Karpas-422 (cell line): ENCODE data around the gene TSPAN4. TPM values are rescaled to one million over a fixed set of nuclear protein-coding genes. Genes with fewer than 3 reads are reported as not detected.
A peak's percentile ranks its signal among the peaks of the same experiment; 100 is the strongest.

Experiments
- DNase-seq: peaks from one replicate; pipeline ENCODE4 v3.0.0-alpha.2; 2015
- H2AFZ ChIP-seq: fragments of 200-600 bp; sonication (generic); 2 replicates; pipeline ENCODE4 v1.6.1; 2014; ENCODE audit warnings: antibody characterized with exemption, low read length, mixed read lengths
- H3K27ac ChIP-seq: fragments of 200-600 bp; sonication (generic); 2 replicates; pipeline ENCODE4 v1.5.1; 2014; ENCODE audit warnings: mild to moderate bottlenecking, low read length, moderate library complexity
- H3K27me3 ChIP-seq: fragments of 200-600 bp; sonication (generic); 2 replicates; pipeline ENCODE4 v1.6.1; 2014; ENCODE audit warnings: low read length, mixed read lengths
- H3K36me3 ChIP-seq: fragments of 200-600 bp; sonication (generic); 2 replicates; pipeline ENCODE4 v1.6.1; 2014; ENCODE audit warnings: low read length, mixed read lengths; ENCODE audit not compliant: insufficient read depth
- H3K4me1 ChIP-seq: fragments of 200-600 bp; sonication (generic); 2 replicates; pipeline ENCODE4 v1.6.1; 2014; ENCODE audit warnings: mild to moderate bottlenecking, low read length, mixed read lengths
- H3K4me2 ChIP-seq: fragments of 200-600 bp; sonication (generic); 2 replicates; pipeline ENCODE4 v1.6.1; 2014; ENCODE audit warnings: low read length, low read depth, mild to moderate bottlenecking; ENCODE audit not compliant: poor library complexity, severe bottlenecking
- H3K4me3 ChIP-seq: fragments of 200-600 bp; sonication (generic); 2 replicates; pipeline ENCODE4 v1.5.1; 2014; ENCODE audit warnings: mild to moderate bottlenecking, antibody characterized with exemption, low read length, mixed read lengths
- H3K79me2 ChIP-seq: fragments of 200-600 bp; sonication (generic); 2 replicates; pipeline ENCODE4 v1.6.1; 2014; ENCODE audit warnings: mild to moderate bottlenecking, low read length, mixed read lengths
- H3K9ac ChIP-seq: fragments of 200-600 bp; sonication (generic); 2 replicates; pipeline ENCODE4 v1.6.0; 2014; ENCODE audit warnings: low read length
- H3K9me2 ChIP-seq: fragments of 200-600 bp; sonication (generic), shearing (Covaris generic); replicated peaks from 2 replicates; pipeline ENCODE4 v1.6.0; 2014; ENCODE audit warnings: mild to moderate bottlenecking, low read length, moderate library complexity; ENCODE audit not compliant: insufficient read depth
- H3K9me3 ChIP-seq: fragments of 300-700, 200-600 bp; sonication (generic); 2 replicates; pipeline ENCODE4 v1.6.1; 2014; ENCODE audit warnings: low read length, mixed read lengths
- H4K20me1 ChIP-seq: fragments of 200-600 bp; sonication (generic); 2 replicates; pipeline ENCODE4 v1.6.1; 2014; ENCODE audit warnings: mild to moderate bottlenecking, antibody characterized with exemption, low read length, low read depth; ENCODE audit not compliant: insufficient read depth
- total RNA-seq: library from RNA; depleted of rRNA; stranded (reverse); fragments of >200 nt; shearing (Covaris generic); gene quantifications from 2 replicates; pipeline ENCODE4 v1.2.3, GENCODE V29; 2014; ENCODE audit warnings: low replicate concordance

The TSPAN4 gene
- total RNA-seq, 1 experiment from 2014 or later: not detected

GRCh38 chr11:811446-812245, 31.0 kb upstream of the TSPAN4 start:
- Histone ChIP-seq H3K9me2 (no peaks in the 10 kb centered on the region), H3K27ac (peak overlapping the region; percentile 75; the same call in 1 of the 2 replicates), H3K4me3 (peak overlapping the region; percentile 87), H3K9me3 (no peaks in the 10 kb centered on the region), H3K4me2 (peak overlapping the region; percentile 92), H2AFZ (no peak overlapping the region), H3K4me1 (peaks cover 24% of the 10 kb centered on the region), H3K9ac (peak overlapping the region; percentile 85), H4K20me1 (peaks cover 34% of the 10 kb centered on the region), H3K79me2 (peaks cover 40% of the 10 kb centered on the region), H3K36me3 (peaks cover 31% of the 10 kb centered on the region; the same call in 1 of the 2 replicates), H3K27me3 (no peaks in the 10 kb centered on the region)
- DNase-seq: no peak

GRCh38 chr11:812390-812789, 30.3 kb upstream of the TSPAN4 start:
- H3K9ac ChIP-seq: no peak overlapping the region
- no peak overlapping the region for H2AFZ ChIP-seq
- H3K27ac ChIP-seq: no peak overlapping the region
- DNase-seq: no peak
- H3K9me3 ChIP-seq: no peaks in the 10 kb centered on the region
- peaks cover 34% of the 10 kb centered on the region for H4K20me1 ChIP-seq
- H3K27me3 ChIP-seq: no peaks in the 10 kb centered on the region
- peaks cover 40% of the 10 kb centered on the region for H3K79me2 ChIP-seq
- H3K4me1 ChIP-seq: peaks cover 24% of the 10 kb centered on the region
- H3K4me2 ChIP-seq: no peak overlapping the region
- no peaks in the 10 kb centered on the region for H3K9me2 ChIP-seq
- no peak overlapping the region for H3K4me3 ChIP-seq
- H3K36me3 ChIP-seq: peaks cover 31% of the 10 kb centered on the region; the same call in 1 of the 2 replicates

GRCh38 chr11:813072-813455, 29.6 kb upstream of the TSPAN4 start:
- Histone ChIP-seq H3K36me3 (peaks cover 31% of the 10 kb centered on the region; the same call in 1 of the 2 replicates), H3K27ac (no peak overlapping the region), H2AFZ (no peak overlapping the region), H3K4me2 (no peak overlapping the region), H3K79me2 (peaks cover 34% of the 10 kb centered on the region), H4K20me1 (peaks cover 34% of the 10 kb centered on the region), H3K9me3 (no peaks in the 10 kb centered on the region), H3K4me1 (peaks cover 19% of the 10 kb centered on the region), H3K27me3 (no peaks in the 10 kb centered on the region), H3K9ac (no peak overlapping the region), H3K9me2 (no peaks in the 10 kb centered on the region), H3K4me3 (no peak overlapping the region)
- no peak for DNase-seq

GRCh38 chr11:813456-814096, 29.1 kb upstream of the TSPAN4 start:
- H3K27ac ChIP-seq: no peak overlapping the region
- peaks cover 31% of the 10 kb centered on the region; the same call in 1 of the 2 replicates for H3K36me3 ChIP-seq
- H3K9me3 ChIP-seq: no peaks in the 10 kb centered on the region
- no peak overlapping the region for H3K9ac ChIP-seq
- H4K20me1 ChIP-seq: peaks cover 34% of the 10 kb centered on the region
- no peak overlapping the region for H3K4me2 ChIP-seq
- no peak overlapping the region for H3K4me3 ChIP-seq
- H3K27me3 ChIP-seq: no peaks in the 10 kb centered on the region
- no peak overlapping the region for H2AFZ ChIP-seq
- peaks cover 29% of the 10 kb centered on the region for H3K79me2 ChIP-seq
- H3K4me1 ChIP-seq: peaks cover 14% of the 10 kb centered on the region
- DNase-seq: no peak
- H3K9me2 ChIP-seq: no peaks in the 10 kb centered on the region

- no peak overlapping the region for H3K9ac ChIP-seq
- no peaks in the 10 kb centered on the region for H3K9me2 ChIP-seq
- no peaks in the 10 kb centered on the region for H3K9me3 ChIP-seq
- H3K4me2 ChIP-seq: no peak overlapping the region
- H3K79me2 ChIP-seq: peaks cover 18% of the 10 kb centered on the region
- H3K27ac ChIP-seq: no peak overlapping the region
- peaks cover 22% of the 10 kb centered on the region for H3K4me1 ChIP-seq
- H3K27me3 ChIP-seq: no peaks in the 10 kb centered on the region
- H3K36me3 ChIP-seq: peaks cover 27% of the 10 kb centered on the region; the same call in 1 of the 2 replicates
- no peak overlapping the region for H3K4me3 ChIP-seq
- DNase-seq: no peak
- no peak overlapping the region for H2AFZ ChIP-seq
- peaks cover 31% of the 10 kb centered on the region for H4K20me1 ChIP-seq
These were observed 26.8 kb upstream of the TSPAN4 start for GRCh38 chr11:815675-816432.

GRCh38 chr11:816433-816779, 26.2 kb upstream of the TSPAN4 start:
- Histone ChIP-seq H3K36me3 (peaks cover 21% of the 10 kb centered on the region; the same call in 1 of the 2 replicates), H3K9me2 (no peaks in the 10 kb centered on the region), H4K20me1 (peaks cover 31% of the 10 kb centered on the region), H3K4me3 (no peak overlapping the region), H3K9ac (no peak overlapping the region), H3K9me3 (no peaks in the 10 kb centered on the region), H3K27me3 (no peaks in the 10 kb centered on the region), H3K4me2 (no peak overlapping the region), H2AFZ (no peak overlapping the region), H3K4me1 (peaks cover 19% of the 10 kb centered on the region), H3K27ac (no peak overlapping the region), H3K79me2 (peaks cover 18% of the 10 kb centered on the region)
- no peak for DNase-seq

- Histone ChIP-seq H3K27ac (0 out of 2 replicates have a peak within 1 kb of the TSS, but pooled peaks have one; percentile 54), H3K36me3 (peaks cover 2% of the 10 kb centered on the region; the same call in 1 of the 2 replicates), H3K4me1 (peaks cover 15% of the 10 kb centered on the region), H3K4me3 (peak within 1 kb of the TSS; percentile 88), H3K9ac (peak within 1 kb of the TSS; percentile 93), H3K9me3 (no peaks in the 10 kb centered on the region), H3K79me2 (peaks cover 15% of the 10 kb centered on the region), H3K9me2 (no peaks in the 10 kb centered on the region), H3K27me3 (no peaks in the 10 kb centered on the region), H4K20me1 (peaks cover 15% of the 10 kb centered on the region), H2AFZ (no peak within 1 kb of the TSS; the same call in 1 of the 2 replicates), H3K4me2 (peak within 1 kb of the TSS; percentile 96)
- no peak for DNase-seq
These were observed 24.1 kb upstream of the TSPAN4 start, which contains the start of gene PNPLA2 for GRCh38 chr11:818396-819128. Gene PNPLA2 (plus strand): TSS chr11:818914. CDS start chr11:819719, 805 bp downstream.
